Fibroblast of lung (primary cell): Measurements from ENCODE around the gene CERS5.

ENCODE experiments used
- CTCF ChIP-seq, 2 donors: IDR thresholded peaks in 1 of 2; conservative IDR thresholded peaks in 1 of 2; 1 replicate in 1 of 2; 2 replicates in 1 of 2; pipeline ENCODE4 v1.5.1; 2011 to 2012; ENCODE audit warnings: low read length in 2 of 2, control low read depth in 1 of 2, inconsistent platforms in 1 of 2, low read depth in 1 of 2, mild to moderate bottlenecking in 1 of 2
- EZH2 ChIP-seq: IDR thresholded peaks from 2 replicates; pipeline ENCODE4 v1.5.1; 2012; ENCODE audit warnings: low read length, control low read depth, mild to moderate bottlenecking; ENCODE audit errors: missing control alignments

DNA sequence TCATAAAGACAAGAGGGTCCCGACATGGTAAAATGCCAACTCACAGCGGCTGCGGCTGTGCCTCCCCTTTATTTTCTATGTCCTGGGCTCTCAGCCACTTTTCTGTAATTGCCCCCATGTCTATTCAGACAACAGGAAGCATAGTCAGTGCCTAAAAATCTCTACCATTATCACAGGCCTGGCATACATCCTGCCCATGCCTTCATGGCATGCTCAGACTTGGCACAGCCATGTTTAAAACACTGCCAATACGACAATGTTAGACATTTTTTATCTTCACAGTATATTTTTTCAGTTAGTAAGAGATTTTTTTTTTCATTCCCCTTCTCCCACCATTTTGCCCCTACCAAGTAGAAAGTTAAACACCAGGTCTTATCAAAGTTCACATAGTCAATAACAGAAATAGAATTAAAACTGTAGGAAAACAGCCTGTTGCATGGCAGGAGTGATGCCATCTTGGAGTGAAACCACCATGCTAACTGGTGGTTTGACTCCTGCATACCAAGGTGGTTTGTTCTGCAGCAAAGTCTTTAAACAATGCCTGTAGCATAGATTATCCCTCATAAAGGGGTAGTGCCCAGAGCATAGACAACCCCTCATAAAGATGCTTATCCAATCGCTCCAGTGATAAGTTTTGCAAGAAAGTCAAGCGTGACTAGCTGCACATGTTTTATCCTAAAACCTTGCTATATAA, 18.9 kb upstream of the CERS5 start:
- no peak for TF ChIP-seq CTCF (conservative IDR thresholded peaks at IDR 0.05 in 1 of 2, IDR thresholded peaks at IDR 0.05 in 1 of 2; ENCODE audit: low read depth in 1 of 2, low read length in 2 of 2)
- TF ChIP-seq EZH2: no peak
